GM12878 (cell line): ENCODE data around the gene MATN1.

ENCODE experiments used
- CEBPB ChIP-seq, 2 experiments: fragments of 150-350 bp in 1 of 2; IDR thresholded peaks; 2 replicates each; pipeline ENCODE4 v1.6.1; 2012 to 2014; ENCODE audit warnings: low read depth in 2 of 2, low read length in 2 of 2, borderline replicate concordance in 1 of 2, inconsistent platforms in 1 of 2
- CHD1 ChIP-seq: IDR thresholded peaks from 2 replicates; pipeline ENCODE4 v1.6.1; 2012; ENCODE audit warnings: low read depth, low read length, improper control_type of control experiment
- EGR1 ChIP-seq, 2 experiments: IDR thresholded peaks; 1 replicate in 1 of 2; 2 replicates in 1 of 2; pipeline ENCODE4 v1.6.1; 2011 to 2012; ENCODE audit warnings: low read depth in 2 of 2, low read length in 2 of 2, borderline replicate concordance in 1 of 2, mild to moderate bottlenecking in 1 of 2, moderate library complexity in 1 of 2
- EP300 ChIP-seq, 2 experiments: fragments of 150-350 bp in 1 of 2; IDR thresholded peaks; 2 replicates each; pipeline ENCODE4 v1.6.1; 2011 to 2012; ENCODE audit warnings: low read depth in 2 of 2, low read length in 2 of 2, borderline replicate concordance in 1 of 2, improper control_type of control experiment in 1 of 2, inconsistent platforms in 1 of 2; ENCODE audit not compliant: control insufficient read depth in 1 of 2
- MXI1 ChIP-seq: fragments of 150-350 bp; IDR thresholded peaks from 2 replicates; pipeline ENCODE4 v1.6.1; 2011; ENCODE audit warnings: low read depth, mild to moderate bottlenecking, inconsistent platforms, low read length, improper control_type of control experiment
- NRF1 ChIP-seq: conservative IDR thresholded peaks from 2 replicates; pipeline ENCODE4 v1.6.1; 2011; ENCODE audit warnings: mild to moderate bottlenecking, low read depth, low read length, improper control_type of control experiment
- ZNF207 ChIP-seq: fragments of 450-650 bp; IDR thresholded peaks from 2 replicates; pipeline ENCODE4 v1.6.1; 2014; ENCODE audit warnings: antibody characterized with exemption, mild to moderate bottlenecking, borderline replicate concordance
- ZSCAN29 ChIP-seq: fragments of 450-650 bp; IDR thresholded peaks from 2 replicates; pipeline ENCODE4 v1.6.1; 2017; ENCODE audit warnings: mild to moderate bottlenecking, moderate library complexity
- TF ChIP-seq, protein P1 (sequence below): IDR thresholded peaks from 2 replicates; pipeline ENCODE4 v1.6.1; 2011; ENCODE audit warnings: low read depth, low read length, improper control_type of control experiment, borderline replicate concordance
- TF ChIP-seq, protein P2 (sequence below): fragments of 450-650 bp; IDR thresholded peaks from 2 replicates; pipeline ENCODE4 v1.6.1; 2017; ENCODE audit warnings: mild to moderate bottlenecking
- TF ChIP-seq, protein P3 (sequence below), 3 experiments: IDR thresholded peaks in 2 of 3; conservative IDR thresholded peaks in 1 of 3; 2 replicates each; pipeline ENCODE4 v1.5.1; 2011; ENCODE audit warnings: low read depth in 3 of 3, low read length in 3 of 3, mild to moderate bottlenecking in 3 of 3, control low read depth in 2 of 3, moderate library complexity in 2 of 3, inconsistent platforms in 1 of 3, mixed read lengths in 1 of 3; ENCODE audit not compliant: control insufficient read depth in 2 of 3, insufficient read depth in 1 of 3; ENCODE audit errors: extremely low read depth in 1 of 3
- TF ChIP-seq, protein P4 (sequence below): IDR thresholded peaks from 2 replicates; pipeline ENCODE4 v1.6.1; 2012; ENCODE audit warnings: low read depth, low read length, improper control_type of control experiment

DNA sequence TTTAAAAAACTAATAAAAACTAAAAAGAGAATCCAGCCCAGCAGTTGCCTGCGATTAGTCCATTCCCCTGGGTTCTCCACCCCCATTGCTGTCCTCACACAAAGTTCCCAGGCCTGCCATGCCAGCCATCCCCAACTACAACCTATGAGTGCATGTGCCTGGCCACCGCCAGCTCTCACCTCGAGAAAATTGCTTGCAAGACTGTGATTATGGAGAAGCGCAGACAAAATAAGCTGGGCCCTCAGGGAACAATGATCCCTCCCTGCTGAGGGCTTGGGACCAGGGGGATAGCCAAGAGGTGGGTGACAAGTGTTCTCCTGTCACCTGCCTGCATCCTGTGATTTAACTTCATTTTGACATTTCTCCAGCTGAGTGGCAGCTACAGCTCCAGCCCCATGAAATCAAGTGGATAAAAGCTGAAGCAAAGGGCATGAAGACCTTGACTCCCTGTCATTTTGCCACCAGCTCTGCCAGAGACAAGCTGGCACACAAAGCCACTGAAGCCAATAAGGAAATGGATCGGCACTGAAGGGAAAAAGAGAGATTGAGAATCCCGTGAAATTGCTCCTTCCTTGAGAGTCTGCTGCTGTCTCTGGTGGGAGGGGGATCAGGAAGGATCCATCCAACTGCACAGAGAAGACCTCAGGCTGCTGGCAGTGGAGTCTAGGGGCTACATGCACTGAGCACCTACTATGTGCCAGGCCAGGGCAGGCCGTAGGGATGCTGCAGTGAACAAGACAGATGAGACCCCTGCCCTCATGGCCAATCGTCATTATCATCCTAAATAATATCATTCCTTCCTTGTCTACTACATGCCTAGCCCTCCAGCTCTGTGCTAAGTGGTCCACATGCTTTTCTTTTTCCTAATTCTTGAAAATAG, 40.7 kb downstream of the MATN1 start:
- TF ChIP-seq, protein P1, sequence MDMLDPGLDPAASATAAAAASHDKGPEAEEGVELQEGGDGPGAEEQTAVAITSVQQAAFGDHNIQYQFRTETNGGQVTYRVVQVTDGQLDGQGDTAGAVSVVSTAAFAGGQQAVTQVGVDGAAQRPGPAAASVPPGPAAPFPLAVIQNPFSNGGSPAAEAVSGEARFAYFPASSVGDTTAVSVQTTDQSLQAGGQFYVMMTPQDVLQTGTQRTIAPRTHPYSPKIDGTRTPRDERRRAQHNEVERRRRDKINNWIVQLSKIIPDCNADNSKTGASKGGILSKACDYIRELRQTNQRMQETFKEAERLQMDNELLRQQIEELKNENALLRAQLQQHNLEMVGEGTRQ = no peak
- TF ChIP-seq, protein P2, sequence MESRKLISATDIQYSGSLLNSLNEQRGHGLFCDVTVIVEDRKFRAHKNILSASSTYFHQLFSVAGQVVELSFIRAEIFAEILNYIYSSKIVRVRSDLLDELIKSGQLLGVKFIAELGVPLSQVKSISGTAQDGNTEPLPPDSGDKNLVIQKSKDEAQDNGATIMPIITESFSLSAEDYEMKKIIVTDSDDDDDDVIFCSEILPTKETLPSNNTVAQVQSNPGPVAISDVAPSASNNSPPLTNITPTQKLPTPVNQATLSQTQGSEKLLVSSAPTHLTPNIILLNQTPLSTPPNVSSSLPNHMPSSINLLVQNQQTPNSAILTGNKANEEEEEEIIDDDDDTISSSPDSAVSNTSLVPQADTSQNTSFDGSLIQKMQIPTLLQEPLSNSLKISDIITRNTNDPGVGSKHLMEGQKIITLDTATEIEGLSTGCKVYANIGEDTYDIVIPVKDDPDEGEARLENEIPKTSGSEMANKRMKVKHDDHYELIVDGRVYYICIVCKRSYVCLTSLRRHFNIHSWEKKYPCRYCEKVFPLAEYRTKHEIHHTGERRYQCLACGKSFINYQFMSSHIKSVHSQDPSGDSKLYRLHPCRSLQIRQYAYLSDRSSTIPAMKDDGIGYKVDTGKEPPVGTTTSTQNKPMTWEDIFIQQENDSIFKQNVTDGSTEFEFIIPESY = no peak
- TF ChIP-seq, protein P3, sequence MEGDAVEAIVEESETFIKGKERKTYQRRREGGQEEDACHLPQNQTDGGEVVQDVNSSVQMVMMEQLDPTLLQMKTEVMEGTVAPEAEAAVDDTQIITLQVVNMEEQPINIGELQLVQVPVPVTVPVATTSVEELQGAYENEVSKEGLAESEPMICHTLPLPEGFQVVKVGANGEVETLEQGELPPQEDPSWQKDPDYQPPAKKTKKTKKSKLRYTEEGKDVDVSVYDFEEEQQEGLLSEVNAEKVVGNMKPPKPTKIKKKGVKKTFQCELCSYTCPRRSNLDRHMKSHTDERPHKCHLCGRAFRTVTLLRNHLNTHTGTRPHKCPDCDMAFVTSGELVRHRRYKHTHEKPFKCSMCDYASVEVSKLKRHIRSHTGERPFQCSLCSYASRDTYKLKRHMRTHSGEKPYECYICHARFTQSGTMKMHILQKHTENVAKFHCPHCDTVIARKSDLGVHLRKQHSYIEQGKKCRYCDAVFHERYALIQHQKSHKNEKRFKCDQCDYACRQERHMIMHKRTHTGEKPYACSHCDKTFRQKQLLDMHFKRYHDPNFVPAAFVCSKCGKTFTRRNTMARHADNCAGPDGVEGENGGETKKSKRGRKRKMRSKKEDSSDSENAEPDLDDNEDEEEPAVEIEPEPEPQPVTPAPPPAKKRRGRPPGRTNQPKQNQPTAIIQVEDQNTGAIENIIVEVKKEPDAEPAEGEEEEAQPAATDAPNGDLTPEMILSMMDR (IDR thresholded peaks at IDR 0.05 in 2 of 3, conservative IDR thresholded peaks at IDR 0.05 in 1 of 3; ENCODE audit: control insufficient read depth in 2 of 3, extremely low read depth in 1 of 3, insufficient read depth in 1 of 3, low read depth in 3 of 3, low read length in 3 of 3) = no peak
- no peak for TF ChIP-seq ZNF207
- TF ChIP-seq EP300 (IDR thresholded peaks at IDR 0.05; ENCODE audit: borderline replicate concordance in 1 of 2, control insufficient read depth in 1 of 2, low read depth in 2 of 2, low read length in 2 of 2) = no peak
- no peak for TF ChIP-seq EGR1 (IDR thresholded peaks at IDR 0.05; ENCODE audit: borderline replicate concordance in 1 of 2, low read depth in 2 of 2, low read length in 2 of 2)
- TF ChIP-seq NRF1 = no peak
- no peak for TF ChIP-seq CEBPB (IDR thresholded peaks at IDR 0.05; ENCODE audit: borderline replicate concordance in 1 of 2, low read depth in 2 of 2, low read length in 2 of 2)
- no peak for TF ChIP-seq ZSCAN29
- TF ChIP-seq CHD1 = no peak
- TF ChIP-seq MXI1 = no peak
- TF ChIP-seq, protein P4, sequence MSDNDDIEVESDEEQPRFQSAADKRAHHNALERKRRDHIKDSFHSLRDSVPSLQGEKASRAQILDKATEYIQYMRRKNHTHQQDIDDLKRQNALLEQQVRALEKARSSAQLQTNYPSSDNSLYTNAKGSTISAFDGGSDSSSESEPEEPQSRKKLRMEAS = no peak
